Stimulated activated CD8-positive, alpha-beta memory T cell treated with anti-CD3 and anti-CD28 coated beads, Interleukin-12 subunit alpha, Interleukin-12 subunit beta, amount 100 ng/mL, for 24 hours (primary cell): ENCODE results near the gene MED31.
"Not testable (repeated sequence)": the region's sequence is repeated elsewhere in the genome, so short reads cannot be mapped to it uniquely, and the experiment has no call there.

Experiments used
- DNase-seq: peaks from one replicate; pipeline ENCODE4 v3.0.0-alpha.2; 2020; ENCODE audit errors: extremely low read depth

The MED31 gene

GRCh38 chr17:6626616-6627015, 24.8 kb downstream of the MED31 start:
- DNase-seq = no peak

GRCh38 chr17:6623941-6624340, 27.5 kb downstream of the MED31 start:
- DNase-seq = no peak

GRCh38 chr17:6611231-6611630, 40.2 kb downstream of the MED31 start:
- DNase-seq = no peak

GRCh38 chr17:6610011-6610410, 41.4 kb downstream of the MED31 start:
- no peak for DNase-seq

GRCh38 chr17:6608321-6608720, 43.1 kb downstream of the MED31 start:
- no peak for DNase-seq

- no peak for DNase-seq
Measured at GRCh38 chr17:6605142-6605541, 46.3 kb downstream of the MED31 start.

GRCh38 chr17:6603744-6604325, 47.6 kb downstream of the MED31 start:
- DNase-seq = no peak

- DNase-seq = no peak
Measured at GRCh38 chr17:6602141-6602540, 49.3 kb downstream of the MED31 start.

- no peak for DNase-seq
Measured at GRCh38 chr17:6599364-6599763, 52.0 kb downstream of the MED31 start.

GRCh38 chr17:6597727-6598126, 53.7 kb downstream of the MED31 start:
- no peak for DNase-seq

GRCh38 chr17:6596941-6597340, 54.5 kb downstream of the MED31 start:
- no peak for DNase-seq

GRCh38 chr17:6596511-6596910, 54.9 kb downstream of the MED31 start:
- DNase-seq = no peak

GRCh38 chr17:6596081-6596480, 55.3 kb downstream of the MED31 start:
- no peak for DNase-seq

GRCh38 chr17:6593371-6593770, 58.0 kb downstream of the MED31 start:
- not testable (repeated sequence) for DNase-seq
